Activated B cell treated with CpG ODN at 0.5 μM for 24 hours (primary cell): ENCODE measurements around the gene JSRP1. TPM values are rescaled to one million over a fixed set of nuclear protein-coding genes. Genes with fewer than 3 reads are reported as not detected.
A peak's percentile ranks its signal among the peaks of the same experiment; 100 is the strongest.

Experiments
- ATAC-seq: fragments of 200-7000 bp; cut with Tn5 transposase; one replicate; pipeline ENCODE4 v1.10.0; 2021; ENCODE audit warnings: low read depth, mild to moderate bottlenecking, moderate library complexity
- CTCF ChIA-PET: fragments of 350-600 bp; sonication (Branson Sonifier 250); formaldehyde crosslinking; loops from one replicate; lab custom pipeline; 2021; ENCODE audit warnings: antibody characterized with exemption; lab: Charles Lee
- POLR2A ChIA-PET: fragments of 350-600 bp; sonication (Branson Sonifier 250); formaldehyde crosslinking; loops from one replicate; lab custom pipeline; 2021; ENCODE audit warnings: antibody characterized with exemption; lab: Charles Lee
- DNase-seq: peaks from one replicate; pipeline ENCODE4 v3.0.0; 2022
- H3K27ac Mint-ChIP-seq: one replicate; pipeline ENCODE4 v1.8.0; 2020; ENCODE audit warnings: mixed read lengths
- H3K27me3 Mint-ChIP-seq: one replicate; pipeline ENCODE4 v1.8.0; 2021; ENCODE audit warnings: mixed read lengths
- H3K36me3 Mint-ChIP-seq: one replicate; pipeline ENCODE4 v1.8.0; 2021; ENCODE audit warnings: low read depth, mixed read lengths
- H3K4me1 Mint-ChIP-seq: one replicate; pipeline ENCODE4 v1.8.0; 2021; ENCODE audit warnings: mixed read lengths
- H3K4me3 Mint-ChIP-seq: one replicate; pipeline ENCODE4 v1.8.0; 2020; ENCODE audit warnings: mild to moderate bottlenecking, mixed read lengths
- H3K9me3 Mint-ChIP-seq: one replicate; pipeline ENCODE4 v1.8.0; 2020; ENCODE audit warnings: mixed read lengths
- intact Hi-C: fragments of 100-400 bp; cut with micrococcal nuclease; formaldehyde crosslinking; loops from one replicate; pipeline ENCODE4 v1.15.1; 2024
- total RNA-seq: library from RNA; stranded (reverse); gene quantifications from 2 replicates; pipeline ENCODE4 v1.2.3, GENCODE V29; 2022
- TF ChIP-seq, protein P1 (sequence below): fragments of 200-600 bp; IDR thresholded peaks from one replicate; pipeline ENCODE4 v1.8.0; 2022; ENCODE audit warnings: antibody characterized with exemption, mild to moderate bottlenecking

The JSRP1 gene
- total RNA-seq, 1 donor from 2014 or later: 0.31 TPM

DNA sequence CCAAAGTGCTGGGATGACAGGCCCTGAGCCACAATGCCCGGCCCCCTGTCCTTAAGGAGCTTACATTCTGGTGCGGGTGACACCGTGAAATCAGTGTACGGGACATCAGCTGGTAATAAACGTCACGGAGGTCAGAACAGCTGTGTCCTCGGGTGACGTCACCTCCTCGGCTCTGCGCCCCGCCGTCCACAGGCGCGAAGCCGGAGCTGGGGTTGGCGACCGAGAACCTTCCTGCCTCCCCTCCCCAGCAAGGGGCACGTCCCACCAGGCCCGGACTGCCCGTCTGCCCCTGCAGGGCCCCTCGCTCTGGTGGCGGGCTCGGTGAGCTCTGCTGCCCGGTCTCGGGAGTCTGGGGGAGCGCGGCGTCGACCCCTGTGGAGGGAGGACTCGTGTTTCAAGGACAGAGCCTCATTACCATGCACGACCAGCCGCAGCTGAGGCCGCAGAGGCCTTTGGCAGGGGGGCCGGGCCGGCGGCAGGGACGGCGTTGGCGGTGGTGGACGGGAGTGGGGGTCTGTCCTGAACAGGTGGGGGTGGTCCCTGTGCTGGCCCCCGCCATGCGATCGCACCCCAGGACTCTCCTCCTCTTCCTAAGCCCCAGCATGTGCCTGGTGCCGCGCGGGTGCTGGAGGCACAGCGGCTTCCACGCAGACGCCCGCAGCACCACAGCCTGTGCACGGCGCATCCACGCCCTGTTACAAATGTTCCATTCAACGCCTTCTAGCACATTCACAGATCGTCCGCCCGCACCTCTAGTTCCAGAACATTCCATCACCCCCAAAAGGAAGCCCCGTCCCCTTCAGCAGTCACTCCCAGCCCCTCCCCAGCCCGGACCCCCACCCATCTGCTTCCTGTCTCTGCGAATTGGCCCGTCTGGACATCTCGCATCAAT, 46.3 kb upstream of the JSRP1 start:
- peak; percentile 60 for ATAC-seq
- peak; percentile 44 for DNase-seq
- TF ChIP-seq, protein P1, sequence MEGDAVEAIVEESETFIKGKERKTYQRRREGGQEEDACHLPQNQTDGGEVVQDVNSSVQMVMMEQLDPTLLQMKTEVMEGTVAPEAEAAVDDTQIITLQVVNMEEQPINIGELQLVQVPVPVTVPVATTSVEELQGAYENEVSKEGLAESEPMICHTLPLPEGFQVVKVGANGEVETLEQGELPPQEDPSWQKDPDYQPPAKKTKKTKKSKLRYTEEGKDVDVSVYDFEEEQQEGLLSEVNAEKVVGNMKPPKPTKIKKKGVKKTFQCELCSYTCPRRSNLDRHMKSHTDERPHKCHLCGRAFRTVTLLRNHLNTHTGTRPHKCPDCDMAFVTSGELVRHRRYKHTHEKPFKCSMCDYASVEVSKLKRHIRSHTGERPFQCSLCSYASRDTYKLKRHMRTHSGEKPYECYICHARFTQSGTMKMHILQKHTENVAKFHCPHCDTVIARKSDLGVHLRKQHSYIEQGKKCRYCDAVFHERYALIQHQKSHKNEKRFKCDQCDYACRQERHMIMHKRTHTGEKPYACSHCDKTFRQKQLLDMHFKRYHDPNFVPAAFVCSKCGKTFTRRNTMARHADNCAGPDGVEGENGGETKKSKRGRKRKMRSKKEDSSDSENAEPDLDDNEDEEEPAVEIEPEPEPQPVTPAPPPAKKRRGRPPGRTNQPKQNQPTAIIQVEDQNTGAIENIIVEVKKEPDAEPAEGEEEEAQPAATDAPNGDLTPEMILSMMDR: no peak
- Mint-ChIP-seq H3K9me3 (no peaks in the 10 kb centered on the region), H3K27me3 (peaks cover 3% of the 10 kb centered on the region), H3K4me3 (peak overlapping the region; percentile 81), H3K4me1 (peaks cover 49% of the 10 kb centered on the region), H3K36me3 (no peaks in the 10 kb centered on the region), H3K27ac (peak overlapping the region; percentile 54)
- POLR2A ChIA-PET: interaction anchor here (0.5 to 2.5 kb wide), 19 partner anchors 9 to 1272 kb away, joined by 3 to 48 read pairs (median 5); partner anchors contain the start of genes LSM7, PLEKHJ1, SPPL2B and TIMM13
- CTCF ChIA-PET: no interaction called here
- intact Hi-C loops: loop anchor here (2.0 kb wide), 1 partner anchor 14 kb away; no protein-coding TSS in a partner anchor

DNA sequence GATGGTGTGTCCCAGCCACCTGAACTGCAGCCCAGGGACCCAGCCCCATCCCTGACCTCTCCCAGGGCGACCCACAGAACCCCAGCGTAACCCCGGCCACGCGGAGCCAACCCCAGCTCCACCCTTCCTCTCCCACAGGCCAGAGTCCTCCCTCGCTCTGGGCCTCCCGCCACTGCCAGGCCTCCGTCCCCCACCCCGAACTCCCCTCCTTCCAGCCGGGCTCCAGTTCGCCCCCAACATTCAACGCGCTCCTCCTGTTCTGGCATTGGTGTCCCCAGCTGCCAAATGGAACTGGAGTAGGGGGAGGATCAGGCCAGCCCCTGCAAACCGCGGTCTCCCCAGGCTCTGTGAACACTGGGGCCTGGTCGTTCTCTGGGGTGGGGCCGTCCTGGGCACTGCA, 44.3 kb upstream of the JSRP1 start:
- ChIA-PET CTCF (no interaction called here), POLR2A (interaction anchor here (0.5 to 0.6 kb wide), 3 partner anchors 11 to 269 kb away, joined by 3 to 5 read pairs (median 3); no protein-coding TSS in a partner anchor)
- Mint-ChIP-seq H3K4me3 (no peak overlapping the region), H3K9me3 (no peaks in the 10 kb centered on the region), H3K4me1 (peaks cover 55% of the 10 kb centered on the region), H3K27me3 (no peaks in the 10 kb centered on the region), H3K36me3 (peaks cover 2% of the 10 kb centered on the region), H3K27ac (peak overlapping the region; percentile 56)
- intact Hi-C loops: no loop called here
- TF ChIP-seq, protein P1: no peak
- DNase-seq (no peak), ATAC-seq (no peak)

- Mint-ChIP-seq H3K4me3 (no peak overlapping the region), H3K36me3 (peaks cover 17% of the 10 kb centered on the region), H3K27ac (no peak overlapping the region), H3K27me3 (no peaks in the 10 kb centered on the region), H3K9me3 (no peaks in the 10 kb centered on the region), H3K4me1 (peaks cover 54% of the 10 kb centered on the region)
- ATAC-seq (no peak), DNase-seq (no peak)
- ChIA-PET CTCF (no interaction called here), POLR2A (interaction anchor here (0.7 to 2.5 kb wide), 3 partner anchors 20 to 32 kb away, joined by 6 read pairs; partner anchors contain the start of gene LSM7)
- intact Hi-C loops: no loop called here
- TF ChIP-seq, protein P1: no peak
Observed at GRCh38 chr19:2296141-2296540, 39.9 kb upstream of the JSRP1 start.

- CTCF ChIA-PET: interaction anchor here (0.7 to 1.1 kb wide), 2 partner anchors 11 to 21 kb away, joined by 3 read pairs; no protein-coding TSS in a partner anchor
- Mint-ChIP-seq H3K4me1 (peaks cover 50% of the 10 kb centered on the region), H3K27me3 (no peaks in the 10 kb centered on the region), H3K36me3 (peaks cover 17% of the 10 kb centered on the region), H3K4me3 (peak overlapping the region; percentile 46), H3K27ac (peak overlapping the region; percentile 50), H3K9me3 (no peaks in the 10 kb centered on the region)
- intact Hi-C loops: no loop called here
- TF ChIP-seq, protein P1: no peak
- no peak for ATAC-seq
- no peak for DNase-seq
- POLR2A ChIA-PET: interaction anchor here (0.6 to 2.2 kb wide), 13 partner anchors 8 to 181 kb away, joined by 3 to 10 read pairs (median 4); partner anchors contain the start of genes GADD45B, LSM7 and PEAK3
Observed at GRCh38 chr19:2294687-2295335, 38.6 kb upstream of the JSRP1 start.
